ENCODE results near the gene SPANXN4. TPM values are rescaled to one million over a fixed set of nuclear protein-coding genes. Genes with fewer than 3 reads are reported as not detected.

Gene SPANXN4
- total RNA-seq, 2 experiments from 2014 or later: not detected

GRCh38 chrX:143058120-143058519, 32.4 kb downstream of the SPANXN4 start:
- no peaks in the 10 kb centered on the region for H3K4me1 ChIP-seq (ENCODE audit: insufficient read depth, low read length, poor library complexity, severe bottlenecking)
- H3K79me2 ChIP-seq (ENCODE audit: insufficient read depth, low read depth, low read length): no peaks in the 10 kb centered on the region
- intact Hi-C loops (cut with micrococcal nuclease; ENCODE audit: unreplicated experiment): no loop called here
- ChIA-PET CTCF (ENCODE audit: unreplicated experiment) (no interaction called here), POLR2A (no interaction called here)
- H4K20me1 ChIP-seq (ENCODE audit: insufficient read depth, low read length): no peaks in the 10 kb centered on the region
- no peaks in the 10 kb centered on the region for H3K9me2 ChIP-seq (ENCODE audit: insufficient read depth, low read length)
- no peaks in the 10 kb centered on the region for H3K9me3 ChIP-seq (ENCODE audit: low read length)
- BruUV-seq (replicated peaks): no TSS peak
- TF ChIP-seq CTCF (conservative IDR thresholded peaks at IDR 0.05; ENCODE audit: low read length) (no peak), EZH2phosphoT487 (IDR thresholded peaks at IDR 0.05; ENCODE audit: borderline replicate concordance, low read depth, low read length) (no peak)
- H2AFZ ChIP-seq (ENCODE audit: low read length): no peak overlapping the region
- H3K4me3 ChIP-seq (ENCODE audit: low read depth, low read length, poor library complexity, severe bottlenecking): no peak overlapping the region
- DNase-seq (ENCODE audit: low spot score): no peak
- H3K36me3 ChIP-seq (ENCODE audit: insufficient read depth, low read length): no peaks in the 10 kb centered on the region
- H3K4me2 ChIP-seq (ENCODE audit: low read length): no peak overlapping the region
- H3K27ac ChIP-seq (ENCODE audit: low read depth, low read length, poor library complexity, severe bottlenecking): no peak overlapping the region

GRCh38 chrX:143081231-143081630, 55.5 kb downstream of the SPANXN4 start:
- DNase-seq (ENCODE audit: low spot score): no peak
- Histone ChIP-seq H3K4me1 (ENCODE audit: insufficient read depth, low read length, poor library complexity, severe bottlenecking) (no peaks in the 10 kb centered on the region), H3K27ac (ENCODE audit: low read depth, low read length, poor library complexity, severe bottlenecking) (no peak overlapping the region), H4K20me1 (ENCODE audit: insufficient read depth, low read length) (no peaks in the 10 kb centered on the region), H3K79me2 (ENCODE audit: insufficient read depth, low read depth, low read length) (no peaks in the 10 kb centered on the region), H3K36me3 (ENCODE audit: insufficient read depth, low read length) (no peaks in the 10 kb centered on the region), H3K4me2 (ENCODE audit: low read length) (no peak overlapping the region), H3K4me3 (ENCODE audit: low read depth, low read length, poor library complexity, severe bottlenecking) (no peak overlapping the region), H3K9me3 (ENCODE audit: low read length) (no peaks in the 10 kb centered on the region), H2AFZ (ENCODE audit: low read length) (no peak overlapping the region), H3K9me2 (ENCODE audit: insufficient read depth, low read length) (no peaks in the 10 kb centered on the region)
- no TSS peak for BruUV-seq (replicated peaks)
- POLR2A ChIA-PET: no interaction called here
- CTCF ChIA-PET (ENCODE audit: unreplicated experiment): no interaction called here
- intact Hi-C loops (cut with micrococcal nuclease; ENCODE audit: unreplicated experiment): no loop called here
- no peak for TF ChIP-seq CTCF (conservative IDR thresholded peaks at IDR 0.05; ENCODE audit: low read length)
- TF ChIP-seq EZH2phosphoT487 (IDR thresholded peaks at IDR 0.05; ENCODE audit: borderline replicate concordance, low read depth, low read length): no peak

DNA sequence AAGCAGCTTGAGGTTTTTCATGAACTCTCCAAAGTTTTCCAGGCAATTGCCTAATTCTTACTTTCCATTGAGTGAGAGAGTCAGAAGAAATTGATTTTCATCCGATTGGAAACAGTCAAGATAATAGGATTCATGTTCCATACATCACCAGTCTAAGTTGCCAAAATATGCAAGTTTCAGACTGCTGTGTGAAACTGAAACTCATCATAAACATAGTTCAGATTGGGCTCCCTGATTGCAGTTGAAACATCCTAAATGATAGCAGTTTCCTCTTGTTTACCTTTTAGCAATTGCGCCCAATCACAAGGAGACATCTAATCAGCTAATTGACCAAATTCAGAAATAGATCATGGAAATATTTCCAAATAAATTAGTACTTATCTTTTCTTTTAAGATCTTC, 56.8 kb downstream of the SPANXN4 start:
- Histone ChIP-seq H2AFZ (ENCODE audit: low read length) (no peak overlapping the region), H3K79me2 (ENCODE audit: insufficient read depth, low read depth, low read length) (no peaks in the 10 kb centered on the region), H3K4me2 (ENCODE audit: low read length) (no peak overlapping the region), H3K9me3 (ENCODE audit: low read length) (no peaks in the 10 kb centered on the region), H3K4me1 (ENCODE audit: insufficient read depth, low read length, poor library complexity, severe bottlenecking) (no peaks in the 10 kb centered on the region), H3K9me2 (ENCODE audit: insufficient read depth, low read length) (no peaks in the 10 kb centered on the region), H3K27ac (ENCODE audit: low read depth, low read length, poor library complexity, severe bottlenecking) (no peak overlapping the region), H3K4me3 (ENCODE audit: low read depth, low read length, poor library complexity, severe bottlenecking) (no peak overlapping the region), H4K20me1 (ENCODE audit: insufficient read depth, low read length) (no peaks in the 10 kb centered on the region), H3K36me3 (ENCODE audit: insufficient read depth, low read length) (no peaks in the 10 kb centered on the region)
- ChIA-PET POLR2A (no interaction called here), CTCF (ENCODE audit: unreplicated experiment) (no interaction called here)
- no TSS peak for BruUV-seq (replicated peaks)
- intact Hi-C loops (cut with micrococcal nuclease; ENCODE audit: unreplicated experiment): no loop called here
- DNase-seq (ENCODE audit: low spot score): no peak
- TF ChIP-seq EZH2phosphoT487 (IDR thresholded peaks at IDR 0.05; ENCODE audit: borderline replicate concordance, low read depth, low read length) (no peak), CTCF (conservative IDR thresholded peaks at IDR 0.05; ENCODE audit: low read length) (no peak)
